Heart left ventricle (tissue), 13 donors: ENCODE results near the gene TACR1.

Experiments used
- POLR2A ChIP-seq, 2 donors: fragments of 450-650 bp; IDR thresholded peaks; one replicate each; pipeline ENCODE4 v1.6.1; 2017; ENCODE audit warnings: antibody characterized with exemption in 2 of 2, mild to moderate bottlenecking in 2 of 2, moderate library complexity in 2 of 2
- TF ChIP-seq, protein P1 (sequence below), 12 donors: fragments of 200-600 bp; sonication (generic) in 4 of 12; IDR thresholded peaks; one replicate each; pipeline versions ENCODE4 v1.5.0 to v1.8.0; 2018 to 2022; ENCODE audit warnings: antibody characterized with exemption in 12 of 12, mild to moderate bottlenecking in 5 of 12
- donor health status: ischemic (EF 13 %, LVEDD 7.1; RV severe dilation, severe dysfunction).
- donor health status: DM: no; HTN: yes; CAD: no.
- donor health status: DM: no; HTN: no; CAD: no.
- donor health status: ischemic (EF 25% LVEDD 6.9; RV normal size, moderate dysfunction).
- donor health status: ischemic (EF 25% LVEDD 5.7; RV mildly dilated, moderate dysfunction).
- donor health status: ischemic (EF 35%, LVEDD 5.7; RV mildly dilated, moderate dysfunction).
- donor health status: nonischemic (EF 11% LVEDD 7.7; RV severe dilation, severe dysfunction).
- donor health status: DM: yes; HTN: yes; CAD: no.
- donor health status: PGD.
- donor health status: ischemic (EF 29% LVEDD 5.4; RV normal size, mild dysfunction).
- donor health status: nonischemic (EF 23%, LVEDD 6.1; RV moderate dilation, normal function).

GRCh38 chr2:75133621-75134570, 65.4 kb downstream of the TACR1 start:
- TF ChIP-seq, protein P1, sequence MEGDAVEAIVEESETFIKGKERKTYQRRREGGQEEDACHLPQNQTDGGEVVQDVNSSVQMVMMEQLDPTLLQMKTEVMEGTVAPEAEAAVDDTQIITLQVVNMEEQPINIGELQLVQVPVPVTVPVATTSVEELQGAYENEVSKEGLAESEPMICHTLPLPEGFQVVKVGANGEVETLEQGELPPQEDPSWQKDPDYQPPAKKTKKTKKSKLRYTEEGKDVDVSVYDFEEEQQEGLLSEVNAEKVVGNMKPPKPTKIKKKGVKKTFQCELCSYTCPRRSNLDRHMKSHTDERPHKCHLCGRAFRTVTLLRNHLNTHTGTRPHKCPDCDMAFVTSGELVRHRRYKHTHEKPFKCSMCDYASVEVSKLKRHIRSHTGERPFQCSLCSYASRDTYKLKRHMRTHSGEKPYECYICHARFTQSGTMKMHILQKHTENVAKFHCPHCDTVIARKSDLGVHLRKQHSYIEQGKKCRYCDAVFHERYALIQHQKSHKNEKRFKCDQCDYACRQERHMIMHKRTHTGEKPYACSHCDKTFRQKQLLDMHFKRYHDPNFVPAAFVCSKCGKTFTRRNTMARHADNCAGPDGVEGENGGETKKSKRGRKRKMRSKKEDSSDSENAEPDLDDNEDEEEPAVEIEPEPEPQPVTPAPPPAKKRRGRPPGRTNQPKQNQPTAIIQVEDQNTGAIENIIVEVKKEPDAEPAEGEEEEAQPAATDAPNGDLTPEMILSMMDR (IDR thresholded peaks at IDR 0.05), result no peak
- TF ChIP-seq POLR2A (IDR thresholded peaks at IDR 0.05), result no peak
